C4-2B (cell line): ENCODE results near the gene NARF.

Experiments
- H3K27ac ChIP-seq: fragments of 450-650 bp; 2 replicates; pipeline ENCODE4 v1.5.1; 2017
- CTCF ChIP-seq: fragments of 450-650 bp; conservative IDR thresholded peaks from 2 replicates; pipeline ENCODE4 v1.5.1; 2017; ENCODE audit warnings: mild to moderate bottlenecking
- ZFX ChIP-seq: fragments of 450-650 bp; IDR thresholded peaks from 2 replicates; pipeline ENCODE4 v1.6.1; 2017

NARF gene

GRCh38 chr17:82486231-82487094 lies 27.9 kb downstream of the NARF start:
- no peak overlapping the region for H3K27ac ChIP-seq
- no peak for TF ChIP-seq CTCF
- no peak for TF ChIP-seq ZFX

- no peak overlapping the region for H3K27ac ChIP-seq
- no peak for TF ChIP-seq ZFX
Measured at GRCh38 chr17:82487910-82488309, 29.4 kb downstream of the NARF start.

- no peak overlapping the region for H3K27ac ChIP-seq
- TF ChIP-seq CTCF, result no peak
- no peak for TF ChIP-seq ZFX
Measured at GRCh38 chr17:82489117-82489516, 30.6 kb downstream of the NARF start.

- TF ChIP-seq ZFX (no peak), CTCF (no peak)
- H3K27ac ChIP-seq, result no peak overlapping the region
Measured at GRCh38 chr17:82489851-82490511, 31.4 kb downstream of the NARF start.

GRCh38 chr17:82490512-82491195 lies 32.1 kb downstream of the NARF start:
- H3K27ac ChIP-seq, result no peak overlapping the region
- TF ChIP-seq CTCF (no peak), ZFX (no peak)

- no peak overlapping the region for H3K27ac ChIP-seq
- TF ChIP-seq ZFX (no peak), CTCF (no peak)
Measured at GRCh38 chr17:82491196-82491530, 32.6 kb downstream of the NARF start.

GRCh38 chr17:82491533-82491932 lies 33.0 kb downstream of the NARF start:
- no peak overlapping the region for H3K27ac ChIP-seq
- TF ChIP-seq ZFX (no peak), CTCF (no peak)
